Activated CD4-positive, alpha-beta T cell treated with anti-CD3 and anti-CD28 coated beads, Interleukin-2, amount 50 U/mL, for 4 hours (primary cell): ENCODE measurements around the gene BAIAP3.

ENCODE experiments used
- DNase-seq, 2 experiments: peaks; one replicate each; pipeline ENCODE4 v3.0.0-alpha.2; 2020

Gene BAIAP3

GRCh38 chr16:1299012-1299867 lies 34.2 kb upstream of the BAIAP3 start:
- no peak for DNase-seq

GRCh38 chr16:1299868-1300203 lies 33.6 kb upstream of the BAIAP3 start:
- no peak for DNase-seq

GRCh38 chr16:1300664-1301476 lies 32.6 kb upstream of the BAIAP3 start:
- peak; percentile 63 to 64 for DNase-seq

- DNase-seq = no peak
Measured at GRCh38 chr16:1301562-1301961, 31.9 kb upstream of the BAIAP3 start.

GRCh38 chr16:1305823-1306222 lies 27.6 kb upstream of the BAIAP3 start:
- DNase-seq = no peak

GRCh38 chr16:1306334-1306733 lies 27.1 kb upstream of the BAIAP3 start:
- DNase-seq = no peak

- no peak for DNase-seq
Measured at GRCh38 chr16:1308036-1308976, 25.1 kb upstream of the BAIAP3 start.

GRCh38 chr16:1308977-1309885 lies 24.2 kb upstream of the BAIAP3 start, which contains the start of gene UBE2I:
Gene UBE2I, plus strand, starts transcription at chr16:1309636. Its CDS starts 4,395 bp downstream, at chr16:1314031.
- DNase-seq = peak; percentile 96

- peak in 1 of 2 experiments; percentile 29 for DNase-seq
Measured at GRCh38 chr16:1309888-1310831, 23.3 kb upstream of the BAIAP3 start.

- DNase-seq = no peak
Measured at GRCh38 chr16:1310832-1311200, 22.6 kb upstream of the BAIAP3 start.

GRCh38 chr16:1311212-1311737 lies 22.2 kb upstream of the BAIAP3 start:
- no peak for DNase-seq

GRCh38 chr16:1311738-1312466 lies 21.5 kb upstream of the BAIAP3 start:
- DNase-seq = no peak

GRCh38 chr16:1312467-1312816 lies 21.0 kb upstream of the BAIAP3 start:
- DNase-seq = no peak

- no peak for DNase-seq
Measured at GRCh38 chr16:1312903-1313302, 20.5 kb upstream of the BAIAP3 start.

- no peak for DNase-seq
Measured at GRCh38 chr16:1313721-1314369, 19.6 kb upstream of the BAIAP3 start.

- no peak for DNase-seq
Measured at GRCh38 chr16:1314399-1315068, 18.9 kb upstream of the BAIAP3 start.

GRCh38 chr16:1315081-1316032 lies 18.1 kb upstream of the BAIAP3 start:
- DNase-seq = no peak
